WTC11 (cell line): Measurements from ENCODE around the gene AGBL4. TPM values are rescaled to one million over a fixed set of nuclear protein-coding genes. Genes with fewer than 3 reads are reported as not detected.

Experiments used
- ATAC-seq: fragments of 200-7000 bp; cut with Tn5 transposase; 2 replicates; pipeline ENCODE4 v1.10.0; 2021; ENCODE audit warnings: mild to moderate bottlenecking, moderate library complexity
- CTCF ChIA-PET: fragments of 300-600 bp; sonication (Branson Sonifier 250); formaldehyde crosslinking; loops from one replicate; lab custom pipeline; 2021; ENCODE audit warnings: antibody characterized with exemption; lab: Charles Lee
- POLR2A ChIA-PET: fragments of 350-600 bp; sonication (Branson Sonifier 250); formaldehyde crosslinking; loops from one replicate; lab custom pipeline; 2021; ENCODE audit warnings: antibody characterized with exemption; lab: Charles Lee
- DNase-seq: peaks from one replicate; pipeline ENCODE4 v3.0.0; 2021; ENCODE audit warnings: low spot score
- H3K27ac Mint-ChIP-seq: 2 replicates; pipeline ENCODE4 v1.8.0; 2021; ENCODE audit warnings: mixed read lengths
- H3K27me3 Mint-ChIP-seq: 2 replicates; pipeline ENCODE4 v1.8.0; 2021; ENCODE audit warnings: low read depth, mild to moderate bottlenecking, moderate library complexity, mixed read lengths
- H3K36me3 Mint-ChIP-seq: 2 replicates; pipeline ENCODE4 v1.8.0; 2021; ENCODE audit warnings: mixed read lengths
- H3K4me1 Mint-ChIP-seq: 2 replicates; pipeline ENCODE4 v1.8.0; 2022; ENCODE audit warnings: mixed read lengths
- H3K4me3 Mint-ChIP-seq: 2 replicates; pipeline ENCODE4 v1.8.0; 2021; ENCODE audit warnings: mild to moderate bottlenecking, moderate library complexity, mixed read lengths
- H3K9me3 Mint-ChIP-seq: 2 replicates; pipeline ENCODE4 v1.8.0; 2021; ENCODE audit warnings: mixed read lengths
- AR ChIP-seq: fragments of 250-450 bp; sonication (Bioruptor Pico); IDR thresholded peaks from 2 replicates; pipeline ENCODE4 v1.9.0; 2021; ENCODE audit warnings: mild to moderate bottlenecking
- CREB1 ChIP-seq: sonication (generic); formaldehyde crosslinking; IDR thresholded peaks from 2 replicates; pipeline ENCODE4 v1.8.0; 2023; ENCODE audit warnings: mild to moderate bottlenecking, missing genetic modification reagents
- ELF4 ChIP-seq: sonication (generic); formaldehyde crosslinking; IDR thresholded peaks from 2 replicates; pipeline ENCODE4 v1.8.1; 2022; ENCODE audit warnings: low read depth, mild to moderate bottlenecking, moderate library complexity, missing genetic modification reagents
- EMX1 ChIP-seq: fragments of 250-450 bp; sonication (Bioruptor Pico); IDR thresholded peaks from 2 replicates; pipeline ENCODE4 v1.8.0; 2021; ENCODE audit warnings: mild to moderate bottlenecking
- ERG ChIP-seq: fragments of 250-450 bp; sonication (Bioruptor Pico); IDR thresholded peaks from 2 replicates; pipeline ENCODE4 v1.8.0; 2021; ENCODE audit warnings: mild to moderate bottlenecking
- FOXP1 ChIP-seq: sonication (generic); formaldehyde crosslinking; IDR thresholded peaks from 2 replicates; pipeline ENCODE4 v1.8.0; 2022; ENCODE audit warnings: missing genetic modification reagents, mild to moderate bottlenecking, moderate library complexity, borderline replicate concordance
- GABPB1 ChIP-seq: sonication (generic); formaldehyde crosslinking; IDR thresholded peaks from 2 replicates; pipeline ENCODE4 v1.8.1; 2023; ENCODE audit warnings: mild to moderate bottlenecking, missing genetic modification reagents
- HMGA2 ChIP-seq: fragments of 250-450 bp; sonication (Bioruptor Pico); IDR thresholded peaks from 2 replicates; pipeline ENCODE4 v1.4.0; 2021; ENCODE audit warnings: mild to moderate bottlenecking, moderate library complexity
- JAZF1 ChIP-seq: fragments of 250-450 bp; sonication (Bioruptor Pico); IDR thresholded peaks from 2 replicates; pipeline ENCODE4 v1.9.0; 2021; ENCODE audit warnings: moderate library complexity, mild to moderate bottlenecking, inconsistent platforms
- NFATC4 ChIP-seq: fragments of 250-450 bp; sonication (Bioruptor Pico); IDR thresholded peaks from 2 replicates; pipeline ENCODE4 v1.9.0; 2021; ENCODE audit warnings: mild to moderate bottlenecking
- NFYB ChIP-seq: sonication (generic); formaldehyde crosslinking; conservative IDR thresholded peaks from 2 replicates; pipeline ENCODE4 v1.8.0; 2022; ENCODE audit warnings: low read depth, missing genetic modification reagents
- NR3C1 ChIP-seq: sonication (generic); formaldehyde crosslinking; conservative IDR thresholded peaks from 2 replicates; pipeline ENCODE4 v1.8.1; 2023; ENCODE audit warnings: low read depth, mild to moderate bottlenecking, missing genetic modification reagents
- OVOL2 ChIP-seq: fragments of 250-450 bp; sonication (Bioruptor Pico); IDR thresholded peaks from 2 replicates; pipeline ENCODE4 v1.9.0; 2021; ENCODE audit warnings: mild to moderate bottlenecking, borderline replicate concordance
- RELA ChIP-seq: sonication (generic); formaldehyde crosslinking; IDR thresholded peaks from 2 replicates; pipeline ENCODE4 v1.8.1; 2022; ENCODE audit warnings: missing genetic modification reagents, mild to moderate bottlenecking, borderline replicate concordance
- SP1 ChIP-seq: sonication (generic); formaldehyde crosslinking; conservative IDR thresholded peaks from 2 replicates; pipeline ENCODE4 v1.8.1; 2022; ENCODE audit warnings: missing genetic modification reagents
- ZNF121 ChIP-seq: sonication (generic); formaldehyde crosslinking; IDR thresholded peaks from 2 replicates; pipeline ENCODE4 v1.8.0; 2023; ENCODE audit warnings: missing genetic modification reagents
- ZNF138 ChIP-seq: sonication (generic); formaldehyde crosslinking; conservative IDR thresholded peaks from 2 replicates; pipeline ENCODE4 v1.8.1; 2022; ENCODE audit warnings: mild to moderate bottlenecking, moderate library complexity, missing genetic modification reagents
- ZNF263 ChIP-seq: sonication (generic); formaldehyde crosslinking; IDR thresholded peaks from 2 replicates; pipeline ENCODE4 v1.8.1; 2022; ENCODE audit warnings: low read depth, mild to moderate bottlenecking, moderate library complexity, missing genetic modification reagents
- ZNF423 ChIP-seq: fragments of 250-450 bp; sonication (Bioruptor Pico); IDR thresholded peaks from 2 replicates; pipeline ENCODE4 v2.1.2; 2022; ENCODE audit warnings: mild to moderate bottlenecking, moderate library complexity
- total RNA-seq: library from RNA; stranded (reverse); gene quantifications from 3 replicates; pipeline ENCODE4 v1.2.3, GENCODE V29; 2021
- TF ChIP-seq, protein P1 (sequence below): sonication (generic); formaldehyde crosslinking; IDR thresholded peaks from 2 replicates; pipeline ENCODE4 v1.8.0; 2022; ENCODE audit warnings: mild to moderate bottlenecking, missing genetic modification reagents
- TF ChIP-seq, protein P2 (sequence below): sonication (generic); formaldehyde crosslinking; IDR thresholded peaks from 2 replicates; pipeline ENCODE4 v1.8.0; 2022; ENCODE audit warnings: mild to moderate bottlenecking, missing genetic modification reagents
- TF ChIP-seq, protein P3 (sequence below): sonication (generic); formaldehyde crosslinking; IDR thresholded peaks from 2 replicates; pipeline ENCODE4 v1.8.0; 2022; ENCODE audit warnings: missing genetic modification reagents
- TF ChIP-seq, protein P4 (sequence below): fragments of 250-450 bp; sonication (Bioruptor Pico); IDR thresholded peaks from 2 replicates; pipeline ENCODE4 v1.9.0; 2021; ENCODE audit warnings: moderate library complexity, mild to moderate bottlenecking, inconsistent platforms, borderline replicate concordance
- TF ChIP-seq, protein P5 (sequence below): fragments of 250-450 bp; sonication (Bioruptor Pico); IDR thresholded peaks from 2 replicates; pipeline ENCODE4 v2.1.2; 2022; ENCODE audit warnings: mild to moderate bottlenecking, moderate library complexity

Gene AGBL4
- total RNA-seq, 1 experiment from 2014 or later, result 0.87 TPM

GRCh38 chr1:48741380-48741779 is 1282.4 kb downstream of the AGBL4 start:
- H3K36me3 Mint-ChIP-seq, result no peaks in the 10 kb centered on the region
- POLR2A ChIA-PET, result no interaction called here
- H3K27me3 Mint-ChIP-seq, result no peaks in the 10 kb centered on the region
- CTCF ChIA-PET, result interaction anchor here (1.0 to 1.1 kb wide), 2 partner anchors 169 to 210 kb away, joined by 3 to 4 read pairs; no protein-coding TSS in a partner anchor
- no peaks in the 10 kb centered on the region for H3K9me3 Mint-ChIP-seq
- H3K4me1 Mint-ChIP-seq, result peaks cover 13% of the 10 kb centered on the region
- DNase-seq (no peak), ATAC-seq (peak; percentile 24; the same call in 1 of the 2 replicates)
- H3K4me3 Mint-ChIP-seq, result no peak overlapping the region
- TF ChIP-seq ELF4 (no peak), CREB1 (CRISPR knock-in tag) (no peak), GABPB1 (CRISPR knock-in tag) (no peak), ZNF121 (CRISPR knock-in tag) (no peak), AR (no peak), RELA (CRISPR knock-in tag) (no peak), ZNF263 (CRISPR knock-in tag) (no peak), NFATC4 (CRISPR knock-in tag) (no peak)
- TF ChIP-seq, protein P1, sequence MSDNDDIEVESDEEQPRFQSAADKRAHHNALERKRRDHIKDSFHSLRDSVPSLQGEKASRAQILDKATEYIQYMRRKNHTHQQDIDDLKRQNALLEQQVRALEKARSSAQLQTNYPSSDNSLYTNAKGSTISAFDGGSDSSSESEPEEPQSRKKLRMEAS, result no peak
- no peak overlapping the region for H3K27ac Mint-ChIP-seq

- CTCF ChIA-PET, result interaction anchor here (1.1 kb wide), 1 partner anchor 209 kb away, joined by 3 read pairs; no protein-coding TSS in a partner anchor
Measured at GRCh38 chr1:48740621-48741020, 1283.1 kb downstream of the AGBL4 start.

More at GRCh38 chr1:48740621-48741020, 1283.1 kb downstream of the AGBL4 start:
- Mint-ChIP-seq H3K36me3 (peaks cover 4% of the 10 kb centered on the region; the same call in 1 of the 2 replicates), H3K4me1 (peaks cover 20% of the 10 kb centered on the region), H3K9me3 (no peaks in the 10 kb centered on the region), H3K27ac (no peak overlapping the region), H3K27me3 (no peaks in the 10 kb centered on the region), H3K4me3 (no peak overlapping the region)
- DNase-seq, result no peak
- POLR2A ChIA-PET, result no interaction called here
- no peak for ATAC-seq
- TF ChIP-seq, protein P2, sequence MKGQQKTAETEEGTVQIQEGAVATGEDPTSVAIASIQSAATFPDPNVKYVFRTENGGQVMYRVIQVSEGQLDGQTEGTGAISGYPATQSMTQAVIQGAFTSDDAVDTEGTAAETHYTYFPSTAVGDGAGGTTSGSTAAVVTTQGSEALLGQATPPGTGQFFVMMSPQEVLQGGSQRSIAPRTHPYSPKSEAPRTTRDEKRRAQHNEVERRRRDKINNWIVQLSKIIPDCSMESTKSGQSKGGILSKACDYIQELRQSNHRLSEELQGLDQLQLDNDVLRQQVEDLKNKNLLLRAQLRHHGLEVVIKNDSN (CRISPR knock-in tag), result no peak
- TF ChIP-seq, protein P3, sequence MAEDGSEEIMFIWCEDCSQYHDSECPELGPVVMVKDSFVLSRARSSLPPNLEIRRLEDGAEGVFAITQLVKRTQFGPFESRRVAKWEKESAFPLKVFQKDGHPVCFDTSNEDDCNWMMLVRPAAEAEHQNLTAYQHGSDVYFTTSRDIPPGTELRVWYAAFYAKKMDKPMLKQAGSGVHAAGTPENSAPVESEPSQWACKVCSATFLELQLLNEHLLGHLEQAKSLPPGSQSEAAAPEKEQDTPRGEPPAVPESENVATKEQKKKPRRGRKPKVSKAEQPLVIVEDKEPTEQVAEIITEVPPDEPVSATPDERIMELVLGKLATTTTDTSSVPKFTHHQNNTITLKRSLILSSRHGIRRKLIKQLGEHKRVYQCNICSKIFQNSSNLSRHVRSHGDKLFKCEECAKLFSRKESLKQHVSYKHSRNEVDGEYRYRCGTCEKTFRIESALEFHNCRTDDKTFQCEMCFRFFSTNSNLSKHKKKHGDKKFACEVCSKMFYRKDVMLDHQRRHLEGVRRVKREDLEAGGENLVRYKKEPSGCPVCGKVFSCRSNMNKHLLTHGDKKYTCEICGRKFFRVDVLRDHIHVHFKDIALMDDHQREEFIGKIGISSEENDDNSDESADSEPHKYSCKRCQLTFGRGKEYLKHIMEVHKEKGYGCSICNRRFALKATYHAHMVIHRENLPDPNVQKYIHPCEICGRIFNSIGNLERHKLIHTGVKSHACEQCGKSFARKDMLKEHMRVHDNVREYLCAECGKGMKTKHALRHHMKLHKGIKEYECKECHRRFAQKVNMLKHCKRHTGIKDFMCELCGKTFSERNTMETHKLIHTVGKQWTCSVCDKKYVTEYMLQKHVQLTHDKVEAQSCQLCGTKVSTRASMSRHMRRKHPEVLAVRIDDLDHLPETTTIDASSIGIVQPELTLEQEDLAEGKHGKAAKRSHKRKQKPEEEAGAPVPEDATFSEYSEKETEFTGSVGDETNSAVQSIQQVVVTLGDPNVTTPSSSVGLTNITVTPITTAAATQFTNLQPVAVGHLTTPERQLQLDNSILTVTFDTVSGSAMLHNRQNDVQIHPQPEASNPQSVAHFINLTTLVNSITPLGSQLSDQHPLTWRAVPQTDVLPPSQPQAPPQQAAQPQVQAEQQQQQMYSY, result no peak
- TF ChIP-seq NR3C1 (no peak), OVOL2 (CRISPR knock-in tag) (no peak), FOXP1 (CRISPR knock-in tag) (no peak), NFATC4 (CRISPR knock-in tag) (no peak), HMGA2 (CRISPR knock-in tag) (no peak), RELA (CRISPR knock-in tag) (no peak), ZNF138 (CRISPR knock-in tag) (no peak), EMX1 (CRISPR knock-in tag) (no peak), ZNF423 (CRISPR knock-in tag) (no peak), ERG (no peak), JAZF1 (CRISPR knock-in tag) (no peak), NFYB (CRISPR knock-in tag) (no peak), SP1 (CRISPR knock-in tag) (no peak)
- TF ChIP-seq, protein P4, sequence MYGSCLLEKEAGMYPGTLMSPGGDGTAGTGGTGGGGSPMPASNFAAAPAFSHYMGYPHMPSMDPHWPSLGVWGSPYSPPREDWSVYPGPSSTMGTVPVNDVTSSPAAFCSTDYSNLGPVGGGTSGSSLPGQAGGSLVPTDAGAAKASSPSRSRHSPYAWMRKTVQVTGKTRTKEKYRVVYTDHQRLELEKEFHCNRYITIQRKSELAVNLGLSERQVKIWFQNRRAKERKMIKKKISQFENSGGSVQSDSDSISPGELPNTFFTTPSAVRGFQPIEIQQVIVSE, result no peak
- TF ChIP-seq, protein P5, sequence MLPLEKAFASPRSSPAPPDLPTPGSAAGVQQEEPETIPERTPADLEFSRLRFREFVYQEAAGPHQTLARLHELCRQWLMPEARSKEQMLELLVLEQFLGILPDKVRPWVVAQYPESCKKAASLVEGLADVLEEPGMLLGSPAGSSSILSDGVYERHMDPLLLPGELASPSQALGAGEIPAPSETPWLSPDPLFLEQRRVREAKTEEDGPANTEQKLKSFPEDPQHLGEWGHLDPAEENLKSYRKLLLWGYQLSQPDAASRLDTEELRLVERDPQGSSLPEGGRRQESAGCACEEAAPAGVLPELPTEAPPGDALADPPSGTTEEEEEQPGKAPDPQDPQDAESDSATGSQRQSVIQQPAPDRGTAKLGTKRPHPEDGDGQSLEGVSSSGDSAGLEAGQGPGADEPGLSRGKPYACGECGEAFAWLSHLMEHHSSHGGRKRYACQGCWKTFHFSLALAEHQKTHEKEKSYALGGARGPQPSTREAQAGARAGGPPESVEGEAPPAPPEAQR (CRISPR knock-in tag), result no peak
